ENCODE results near the gene MAP3K13.

- TF ChIP-seq CTCF (IDR thresholded peaks at IDR 0.05) = no peak
- TF ChIP-seq POLR2A (IDR thresholded peaks at IDR 0.05) = no peak
Observed at GRCh38 chr3:185469542-185469941, 106.6 kb downstream of the MAP3K13 start.

Data from sigmoid colon (tissue), 3 donors.